Gastrocnemius medialis (tissue), 4 donors: Measurements from ENCODE around the gene CAPN5. TPM values are rescaled to one million over a fixed set of nuclear protein-coding genes. Genes with fewer than 3 reads are reported as not detected.

Experiments
- ATAC-seq, 2 donors: fragments of 150-250 bp; one replicate each; pipeline ENCODE4 v1.9.1; 2016
- DNase-seq, 2 donors: peaks; one replicate each; pipeline ENCODE4 v3.0.0-alpha.2; 2019
- H3K27ac ChIP-seq, 4 donors: fragments of 200-600 bp; sonication (generic); 1 replicate in 1 of 4; 2 replicates in 3 of 4; pipeline ENCODE4 v1.5.1; 2016 to 2018; ENCODE audit warnings: mild to moderate bottlenecking in 2 of 4, moderate library complexity in 1 of 4
- H3K27me3 ChIP-seq, 3 donors: fragments of 200-600 bp; sonication (generic) in 2 of 3; 1 replicate in 1 of 3; 2 replicates in 2 of 3; pipeline versions ENCODE4 v1.5.1 to v1.6.0; 2016 to 2019; ENCODE audit warnings: mild to moderate bottlenecking in 1 of 3, moderate library complexity in 1 of 3
- H3K36me3 ChIP-seq, 2 donors: fragments of 200-600 bp; sonication (generic) in 1 of 2; one replicate each; pipeline ENCODE4 v1.5.1; 2017 to 2018
- H3K4me1 ChIP-seq, 2 donors: fragments of 200-600 bp; sonication (generic) in 1 of 2; one replicate each; pipeline ENCODE4 v1.5.1; 2016 to 2017; ENCODE audit warnings: mild to moderate bottlenecking in 2 of 2
- H3K4me3 ChIP-seq, 4 donors: fragments of 200-600 bp; sonication (generic) in 3 of 4; 1 replicate in 1 of 4; 2 replicates in 3 of 4; pipeline ENCODE4 v1.5.1; 2016 to 2019; ENCODE audit warnings: mild to moderate bottlenecking in 2 of 4
- H3K9me3 ChIP-seq, 3 donors: fragments of 200-600 bp; sonication (generic) in 2 of 3; 1 replicate in 1 of 3; 2 replicates in 2 of 3; pipeline ENCODE4 v1.5.1; 2016 to 2019
- CTCF ChIP-seq, 5 experiments: fragments of 450-650 bp in 3 of 5; fragments of 200-600 bp in 2 of 5; sonication (generic) in 2 of 5; IDR thresholded peaks in 4 of 5; conservative IDR thresholded peaks in 1 of 5; 1 replicate in 4 of 5; 2 replicates in 1 of 5; pipeline ENCODE4 v1.5.1; 2016 to 2019; ENCODE audit warnings: antibody characterized with exemption in 5 of 5, mild to moderate bottlenecking in 3 of 5, moderate library complexity in 3 of 5
- POLR2A ChIP-seq, 2 donors: fragments of 450-650 bp; IDR thresholded peaks; one replicate each; pipeline ENCODE4 v1.6.1; 2017; ENCODE audit warnings: antibody characterized with exemption in 2 of 2, mild to moderate bottlenecking in 2 of 2, moderate library complexity in 2 of 2
- in situ Hi-C, 4 donors: fragments of 200-750 bp; cut with MboI; loops; one replicate each; pipeline versions ENCODE4 v1.15.0 to v1.8.0; 2017; ENCODE audit warnings: low sequenced_read_pairs in 4 of 4
- intact Hi-C: fragments of 100-400 bp; cut with DNase I; formaldehyde crosslinking; loops from one replicate; pipeline ENCODE4 v1.15.1; 2023; ENCODE audit warnings: low total_unique reads
- total RNA-seq, 4 donors: library from RNA; depleted of rRNA; stranded (reverse); fragments of >200 nt; gene quantifications; one replicate each; pipeline versions ENCODE4 v1.1.0 to v1.2.3, GENCODE V29; 2016

Gene CAPN5
- total RNA-seq, 4 donors from 2014 or later, result 0.58 to 12.4 (median 1.5) TPM

- DNase-seq, result no peak
- Histone ChIP-seq H3K9me3 (no peaks in the 10 kb centered on the region), H3K27me3 (no peaks in the 10 kb centered on the region), H3K4me3 (no peak overlapping the region), H3K27ac (no peak overlapping the region), H3K4me1 (peaks cover 6 to 9% of the 10 kb centered on the region in 2 donors), H3K36me3 (no peaks in the 10 kb centered on the region)
- in situ Hi-C loops, result no loop called here
- no peak for ATAC-seq
- intact Hi-C loops, result no loop called here
- TF ChIP-seq CTCF (IDR thresholded peaks at IDR 0.05 in 4 of 5, conservative IDR thresholded peaks at IDR 0.05 in 1 of 5), result no peak
- no peak for TF ChIP-seq POLR2A (IDR thresholded peaks at IDR 0.05)
Observed at GRCh38 chr11:77158041-77158695, 91.4 kb downstream of the CAPN5 start.

GRCh38 chr11:77159219-77159936, 92.6 kb downstream of the CAPN5 start:
- intact Hi-C loops, result no loop called here
- H3K27me3 ChIP-seq, result no peaks in the 10 kb centered on the region
- H3K4me1 ChIP-seq, result peaks cover 3 to 4% of the 10 kb centered on the region in 2 donors
- in situ Hi-C loops, result no loop called here
- no peaks in the 10 kb centered on the region for H3K36me3 ChIP-seq
- no peak for TF ChIP-seq CTCF (IDR thresholded peaks at IDR 0.05 in 4 of 5, conservative IDR thresholded peaks at IDR 0.05 in 1 of 5)
- no peak for TF ChIP-seq POLR2A (IDR thresholded peaks at IDR 0.05)
- ATAC-seq, result no peak
- DNase-seq, result no peak
- H3K4me3 ChIP-seq, result no peak overlapping the region
- no peaks in the 10 kb centered on the region for H3K9me3 ChIP-seq
- H3K27ac ChIP-seq, result no peak overlapping the region

- no peaks in the 10 kb centered on the region for H3K9me3 ChIP-seq
- no peaks in the 10 kb centered on the region for H3K27me3 ChIP-seq
- no peak overlapping the region for H3K27ac ChIP-seq
- in situ Hi-C loops (no loop called here), intact Hi-C loops (no loop called here)
- no peak for TF ChIP-seq CTCF (IDR thresholded peaks at IDR 0.05 in 4 of 5, conservative IDR thresholded peaks at IDR 0.05 in 1 of 5)
- TF ChIP-seq POLR2A (IDR thresholded peaks at IDR 0.05), result no peak
- no peak for ATAC-seq
- no peak for DNase-seq
- no peaks in the 10 kb centered on the region for H3K36me3 ChIP-seq
- no peaks in the 10 kb centered on the region for H3K4me1 ChIP-seq
- no peak overlapping the region for H3K4me3 ChIP-seq
Observed at GRCh38 chr11:77159937-77160495, 93.2 kb downstream of the CAPN5 start.

GRCh38 chr11:77163271-77163670, 96.5 kb downstream of the CAPN5 start:
- DNase-seq, result no peak
- Histone ChIP-seq H3K27me3 (no peaks in the 10 kb centered on the region), H3K27ac (no peak overlapping the region), H3K4me3 (no peak overlapping the region), H3K4me1 (no peaks in the 10 kb centered on the region), H3K9me3 (no peaks in the 10 kb centered on the region), H3K36me3 (no peaks in the 10 kb centered on the region)
- no peak for ATAC-seq
- intact Hi-C loops, result no loop called here
- TF ChIP-seq POLR2A (IDR thresholded peaks at IDR 0.05), result no peak
- no peak for TF ChIP-seq CTCF (IDR thresholded peaks at IDR 0.05 in 4 of 5, conservative IDR thresholded peaks at IDR 0.05 in 1 of 5)
- in situ Hi-C loops, result no loop called here
